GM18511 (cell line): Measurements from ENCODE around the gene ZNF451.

Source experiments
- ATAC-seq: cut with Tn5 transposase; IDR thresholded peaks from one replicate; pipeline ENCODE4 v1.9.1; 2021; ENCODE audit warnings: mild to moderate bottlenecking, moderate library complexity; ENCODE audit not compliant: unreplicated experiment

The ZNF451 gene

GRCh38 chr6:57201718-57202117, 111.7 kb downstream of the ZNF451 start:
- ATAC-seq: no peak

- no peak for ATAC-seq
Measured at GRCh38 chr6:57205550-57206328, 115.8 kb downstream of the ZNF451 start.

GRCh38 chr6:57207141-57207540, 117.2 kb downstream of the ZNF451 start:
- no peak for ATAC-seq

GRCh38 chr6:57207872-57208271, 117.9 kb downstream of the ZNF451 start:
- ATAC-seq: no peak

DNA sequence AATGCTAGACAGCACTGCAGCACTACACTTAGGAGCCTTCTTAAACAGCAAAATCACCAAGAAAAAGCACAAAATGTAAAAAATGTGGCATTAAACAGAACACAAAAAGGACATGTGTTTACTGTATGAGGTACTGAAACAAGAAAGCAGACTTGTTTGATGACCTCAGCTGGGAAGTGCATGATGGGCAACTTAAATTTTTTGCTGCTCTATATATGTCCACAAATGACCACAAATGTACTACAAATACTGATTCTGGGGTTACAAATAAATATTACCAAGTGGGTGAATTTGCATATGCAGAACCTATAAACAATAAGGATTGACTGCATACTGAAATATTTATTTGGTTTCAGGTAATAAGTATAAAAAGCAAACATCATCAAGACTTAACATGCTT, 119.0 kb downstream of the ZNF451 start:
- ATAC-seq: no peak

GRCh38 chr6:57210060-57210459, 120.1 kb downstream of the ZNF451 start:
- ATAC-seq: no peak

GRCh38 chr6:57215260-57215659, 125.3 kb downstream of the ZNF451 start:
- ATAC-seq: no peak

DNA sequence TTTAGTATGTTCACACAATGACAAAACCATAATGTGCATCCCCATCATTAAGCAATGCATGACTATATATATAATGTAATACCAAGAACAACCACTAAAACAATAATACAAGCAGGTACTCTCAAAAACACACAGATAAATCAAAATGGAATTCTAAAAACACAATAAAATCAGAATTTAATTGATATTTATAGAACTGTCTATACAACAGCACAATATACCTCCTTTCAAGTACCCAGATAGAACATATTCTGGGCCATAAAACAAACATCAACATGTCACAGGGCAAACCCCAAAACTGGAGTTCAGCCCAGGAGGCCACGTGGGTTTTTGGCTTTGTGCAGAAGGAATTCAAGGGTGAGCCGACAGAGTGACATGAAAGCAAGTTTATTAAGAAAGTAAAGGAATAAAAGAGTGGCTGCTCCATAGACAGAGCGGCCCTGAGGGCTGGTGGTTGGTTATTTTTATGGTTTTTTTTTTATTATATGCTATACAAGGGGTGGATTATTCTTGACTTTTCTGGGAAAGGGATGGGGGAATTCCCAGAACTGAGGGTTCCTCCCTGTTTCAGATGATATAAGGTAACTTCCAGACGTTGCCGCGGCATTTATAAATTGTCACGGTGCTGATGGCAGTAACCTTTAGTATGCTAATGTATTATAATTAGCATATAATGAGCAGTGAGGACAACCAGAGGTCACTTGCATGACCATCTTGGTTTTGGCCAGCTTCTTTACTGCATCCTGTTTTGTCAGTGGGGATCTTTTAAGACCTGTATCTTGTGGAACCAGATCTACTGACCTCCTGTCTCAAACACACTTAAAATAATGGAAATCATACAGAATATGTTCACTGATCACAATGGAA, 126.5 kb downstream of the ZNF451 start:
- ATAC-seq: no peak

GRCh38 chr6:57217270-57217669, 127.3 kb downstream of the ZNF451 start:
- ATAC-seq: no peak
